ENCODE results near the gene INPP5J. TPM values are rescaled to one million over a fixed set of nuclear protein-coding genes. Genes with fewer than 3 reads are reported as not detected.
A peak's percentile ranks its signal among the peaks of the same experiment; 100 is the strongest.
"Not testable (repeated sequence)": the region's sequence is repeated elsewhere in the genome, so short reads cannot be mapped to it uniquely, and the experiment has no call there.

INPP5J gene
- total RNA-seq (2014; rRNA removed; shearing (Covaris generic)) = 0.12 and 0.29 TPM in 2 replicates

DNA sequence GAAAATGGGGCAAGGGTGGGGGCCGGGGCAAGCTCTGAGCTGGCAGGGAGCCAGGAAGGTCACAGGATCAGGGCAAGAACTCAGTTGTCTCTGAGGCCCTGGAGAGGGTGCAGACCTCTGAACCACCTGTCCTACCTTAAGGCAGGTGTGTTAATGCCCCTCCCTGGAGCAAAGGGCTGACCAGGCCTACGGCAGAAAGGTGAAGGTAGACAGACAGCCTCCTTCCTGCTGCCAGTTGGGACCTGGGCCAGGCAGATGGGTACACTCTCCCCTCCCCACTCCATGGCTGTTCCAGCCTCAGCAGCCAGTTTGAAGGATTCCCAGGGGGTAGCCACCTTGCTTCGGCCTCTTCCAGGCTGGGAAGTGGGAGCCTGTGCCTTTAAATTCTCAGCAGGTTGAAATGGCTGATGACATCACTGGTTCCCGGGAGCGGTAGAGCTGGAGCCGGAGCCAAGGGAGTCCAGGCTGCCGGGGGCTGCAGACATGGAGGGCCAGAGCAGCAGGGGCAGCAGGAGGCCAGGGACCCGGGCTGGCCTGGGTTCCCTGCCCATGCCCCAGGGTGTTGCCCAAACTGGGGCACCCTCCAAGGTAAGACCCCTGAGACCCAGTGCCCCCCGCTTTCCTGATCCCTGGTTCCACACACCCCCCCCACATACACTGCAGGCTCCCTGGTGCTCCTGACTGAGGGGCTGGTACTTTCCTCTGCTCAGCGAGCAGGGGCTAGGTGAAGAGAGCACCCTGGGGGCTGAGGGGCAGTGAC, at the start of gene INPP5J:
Gene INPP5J (plus strand): TSS at position 435 of the 760 bp plus-strand sequence. CDS start 49 bp downstream, at position 484.
- peak; percentile 48 for DNase-seq (ENCODE audit: low read depth)

GRCh38 chr22:31073125-31073524, 49.6 kb upstream of the INPP5J start:
- DNase-seq (ENCODE audit: low read depth) = not testable (repeated sequence)

GRCh38 chr22:31073545-31074145, 49.1 kb upstream of the INPP5J start:
- not testable (repeated sequence) for DNase-seq (ENCODE audit: low read depth)

DNA sequence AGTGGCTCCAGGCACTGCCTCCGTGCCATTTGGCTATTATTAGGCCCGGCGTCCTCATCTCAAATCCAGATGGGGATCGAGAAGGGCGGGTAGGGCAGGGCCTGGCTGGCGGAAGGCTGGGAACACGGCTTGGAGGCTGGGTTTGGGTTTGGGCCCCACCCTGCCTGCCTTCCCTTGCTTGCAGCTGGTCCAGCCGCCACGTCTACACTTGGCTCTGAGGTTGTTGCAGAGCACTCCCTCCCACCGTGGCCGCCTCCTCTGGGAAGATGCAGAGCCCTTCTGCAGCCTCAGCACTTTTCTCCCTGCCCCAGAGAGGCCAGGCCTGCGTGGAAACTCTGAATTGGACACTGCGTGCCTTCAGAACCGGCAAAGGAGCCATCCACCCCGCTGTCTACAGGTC, 46.8 kb upstream of the INPP5J start:
- no peak for DNase-seq (ENCODE audit: low read depth)

- DNase-seq (ENCODE audit: low read depth) = no peak
Observed at GRCh38 chr22:31077681-31078080, 45.1 kb upstream of the INPP5J start.

- peak; percentile 41 for DNase-seq (ENCODE audit: low read depth)
Observed at GRCh38 chr22:31078389-31078788, 44.4 kb upstream of the INPP5J start.

DNA sequence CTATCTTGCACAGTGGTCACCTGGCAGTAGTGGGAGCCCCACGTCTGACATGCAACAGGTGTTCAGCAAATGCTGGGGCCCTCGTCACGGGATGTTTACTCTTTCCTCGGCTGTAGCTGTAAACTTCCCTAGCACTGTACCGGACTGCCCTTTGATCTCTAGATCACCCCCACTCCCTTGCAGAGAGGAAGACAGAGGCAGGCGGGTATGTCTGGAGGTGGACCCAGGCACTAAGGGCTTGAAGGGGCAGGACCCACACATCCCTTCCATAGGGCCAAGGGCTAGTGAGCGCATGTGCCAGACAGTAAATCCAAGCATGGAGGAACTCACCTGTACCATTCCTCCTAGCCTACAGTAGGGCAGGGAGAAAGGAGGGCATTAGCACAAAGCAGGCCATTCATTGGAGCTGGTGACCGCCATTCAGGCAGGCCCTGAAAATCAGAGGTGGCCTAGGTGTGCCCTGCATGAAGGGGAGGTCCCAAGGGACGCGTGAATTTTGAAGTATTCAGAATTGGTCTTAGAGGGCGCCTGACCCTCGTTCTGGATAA, 43.6 kb upstream of the INPP5J start:
- no peak for DNase-seq (ENCODE audit: low read depth)

GRCh38 chr22:31080164-31080847, 42.5 kb upstream of the INPP5J start:
- DNase-seq (ENCODE audit: low read depth) = no peak

DNA sequence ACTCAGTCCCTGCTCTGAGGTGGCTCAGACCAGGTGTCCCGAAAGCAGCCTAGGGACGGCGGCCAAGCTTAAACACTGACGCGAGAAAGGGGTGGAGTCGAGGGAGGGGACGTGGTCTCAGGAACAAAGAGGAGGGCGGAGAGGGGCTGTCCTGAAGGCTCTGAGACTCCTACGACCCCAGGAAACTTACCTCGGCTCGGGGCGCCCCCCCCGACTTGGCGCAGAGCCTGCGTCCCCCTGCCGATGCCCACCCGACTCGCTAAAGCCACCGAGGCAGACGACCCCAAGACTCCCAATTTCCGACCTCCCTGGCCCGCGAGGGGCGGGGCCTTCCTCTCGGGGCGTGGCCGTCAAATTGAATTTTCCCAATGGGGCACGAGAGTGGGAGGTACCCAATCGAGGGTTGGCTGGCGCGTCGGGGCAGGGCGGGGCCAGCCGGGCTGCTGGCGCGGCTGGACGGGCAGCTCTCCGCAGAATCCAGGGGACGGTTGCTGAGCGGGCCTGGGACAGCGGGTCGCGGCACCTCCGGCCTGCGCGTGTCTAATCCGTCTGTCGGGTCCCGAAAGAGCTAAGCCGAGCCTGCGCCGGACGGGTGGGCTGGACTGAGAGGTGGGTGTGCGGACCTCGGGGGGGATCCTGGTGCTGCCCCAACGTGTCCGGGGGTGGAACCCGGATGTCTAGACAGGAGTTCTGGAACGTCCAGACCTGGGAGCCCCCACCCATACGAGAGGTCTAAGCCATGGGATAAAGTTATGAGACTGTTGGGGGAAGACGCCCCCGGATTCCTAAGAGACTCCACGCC, 41.7 kb upstream of the INPP5J start, which contains the start of gene SMTN:
Gene SMTN (plus strand): TSS at position 471 of the 802 bp plus-strand sequence. CDS start 1,941 bp downstream, outside the sequence.
- peak; percentile 86 for DNase-seq (ENCODE audit: low read depth)

GRCh38 chr22:31081963-31082605, 40.7 kb upstream of the INPP5J start:
- peak; percentile 68 for DNase-seq (ENCODE audit: low read depth)

DNA sequence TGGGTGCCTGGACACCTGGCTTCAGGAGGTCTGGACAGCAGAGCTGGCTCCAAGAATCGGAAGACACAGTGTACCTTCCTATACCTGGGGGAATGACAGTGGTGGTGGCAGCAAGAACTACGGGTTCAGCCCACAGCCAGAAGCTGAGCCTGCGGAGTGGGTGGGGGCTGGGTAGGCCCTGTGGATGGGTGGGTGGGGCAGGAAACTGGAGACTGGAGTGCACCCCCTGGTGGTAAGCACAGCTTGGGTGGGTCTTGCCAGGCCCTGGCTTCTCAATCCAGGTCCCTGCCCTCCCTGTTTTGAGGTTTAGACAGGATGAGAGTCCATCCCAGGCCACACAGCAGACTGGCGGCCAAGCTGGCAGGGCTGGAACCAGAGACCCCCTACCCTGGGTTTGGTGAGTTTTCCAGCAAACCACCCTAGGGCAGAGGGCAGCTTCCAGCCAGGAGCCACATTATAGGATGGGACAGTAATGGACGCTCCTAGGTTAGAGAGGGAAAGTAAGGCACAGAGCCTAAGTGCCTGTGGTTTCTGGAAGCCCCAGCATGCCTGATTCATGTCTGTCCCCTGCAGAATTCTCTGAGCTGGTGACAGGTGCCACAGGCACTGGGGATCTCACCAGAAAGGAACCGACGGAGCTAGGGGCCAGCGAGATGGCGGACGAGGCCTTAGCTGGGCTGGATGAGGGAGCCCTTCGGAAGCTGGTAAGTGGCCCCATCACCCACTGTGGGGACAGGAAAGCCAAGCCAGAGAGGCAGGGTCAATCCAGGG, 40.0 kb upstream of the INPP5J start:
- peak; percentile 47 for DNase-seq (ENCODE audit: low read depth)

DNA sequence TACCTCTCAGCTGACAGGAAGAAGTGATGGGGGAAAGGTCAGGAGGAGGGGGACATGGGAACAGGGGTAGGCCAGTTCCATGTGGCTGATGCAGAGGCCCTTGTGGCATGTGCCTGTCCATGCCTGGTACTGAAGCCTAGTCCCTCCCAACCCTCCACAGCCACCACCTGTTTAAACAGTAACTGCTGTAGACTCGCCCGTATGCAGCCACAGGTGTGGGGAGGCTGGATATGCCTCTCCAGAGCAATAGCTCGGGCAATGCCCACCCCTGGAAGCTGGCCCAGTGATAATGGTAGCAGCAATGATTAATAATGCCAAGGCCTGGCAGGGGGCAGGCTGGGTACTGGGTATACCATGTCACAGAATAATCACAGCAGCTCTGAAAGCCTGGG, 39.4 kb upstream of the INPP5J start:
- DNase-seq (ENCODE audit: low read depth) = no peak

GRCh38 chr22:31083923-31084810, 38.6 kb upstream of the INPP5J start:
- no peak for DNase-seq (ENCODE audit: low read depth)

- DNase-seq (ENCODE audit: low read depth) = peak; percentile 78
Observed at GRCh38 chr22:31084811-31085492, 37.8 kb upstream of the INPP5J start.

GRCh38 chr22:31085493-31085824, 37.3 kb upstream of the INPP5J start:
- DNase-seq (ENCODE audit: low read depth) = no peak

DNA sequence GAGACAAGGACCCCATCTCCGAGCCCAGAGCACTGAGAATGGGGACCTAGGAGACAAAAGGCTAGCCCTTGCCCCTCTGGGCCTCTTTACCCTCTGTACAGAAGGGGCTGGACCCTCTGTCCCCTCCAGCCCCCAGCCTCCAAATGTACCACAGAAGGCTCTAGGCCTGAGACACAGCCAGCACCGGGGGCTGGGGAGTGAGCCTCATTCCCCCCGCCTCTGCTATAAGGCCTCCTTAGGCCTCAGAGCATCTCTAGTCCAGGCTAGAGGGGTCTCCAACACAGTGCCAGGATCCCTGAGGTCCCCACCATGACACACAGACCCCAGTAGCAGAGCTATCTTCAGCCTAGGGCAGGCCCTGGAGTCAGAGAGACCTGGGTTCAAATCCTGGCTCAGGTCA, 36.8 kb upstream of the INPP5J start:
- DNase-seq (ENCODE audit: low read depth) = no peak

DNA sequence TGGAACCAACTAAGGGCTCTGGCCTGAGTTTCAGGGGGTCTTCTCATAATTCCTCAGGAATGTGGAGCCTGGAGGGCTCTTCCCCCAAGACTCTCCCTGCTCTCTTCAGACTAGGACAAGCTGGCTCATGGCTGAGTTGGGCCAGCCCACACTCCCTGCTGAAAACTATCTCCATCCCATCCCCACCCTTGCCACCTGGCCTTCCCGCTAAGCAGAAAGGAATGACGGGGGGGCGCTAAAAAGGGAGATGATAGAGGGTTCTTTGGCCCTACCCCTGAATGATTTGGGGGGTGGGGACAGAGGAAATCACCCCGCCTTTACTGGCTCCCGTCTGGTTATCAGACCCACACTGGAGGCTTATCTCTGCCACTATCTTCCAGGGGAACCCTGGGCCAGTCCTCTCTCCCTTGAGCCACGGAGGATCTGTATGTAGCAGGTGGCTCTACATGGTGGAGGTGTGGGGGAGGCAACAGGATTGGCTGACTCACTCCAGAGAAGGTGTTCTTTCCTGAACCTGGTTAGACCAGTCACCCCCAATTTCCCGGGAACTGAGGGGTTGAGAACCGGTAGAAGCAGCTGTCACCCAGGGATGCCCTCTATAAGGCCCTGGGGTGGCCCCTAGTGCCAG, 35.9 kb upstream of the INPP5J start:
- no peak for DNase-seq (ENCODE audit: low read depth)

- no peak for DNase-seq (ENCODE audit: low read depth)
Observed at GRCh38 chr22:31087744-31088215, 35.0 kb upstream of the INPP5J start.
